ENCODE measurements around the gene NDNF. TPM values are rescaled to one million over a fixed set of nuclear protein-coding genes. Genes with fewer than 3 reads are reported as not detected.
A peak's percentile ranks its signal among the peaks of the same experiment; 100 is the strongest.

Gene NDNF
- total and polyA plus RNA-seq, 9 of the 15 experiments (the other 6 are each of a cell fraction or from before 2014, with no cell fraction given) = not detected

- Histone ChIP-seq H3K4me2 (ENCODE audit: insufficient read depth, low read length) (no peak overlapping the region), H2AFZ (ENCODE audit: low read depth, low read length) (no peak overlapping the region), H3K36me3 (ENCODE audit: control insufficient read depth, insufficient read depth, low read length) (no peaks in the 10 kb centered on the region), H3K79me2 (ENCODE audit: control insufficient read depth, insufficient read depth, low read length) (no peaks in the 10 kb centered on the region), H3K9ac (ENCODE audit: insufficient read depth in 1 of 2, low read depth in 2 of 2, low read length in 2 of 2) (no peak overlapping the region), H3K4me3 (no peak overlapping the region), H3K9me3 (replicated peaks; ENCODE audit: control insufficient read depth, insufficient read depth, low read depth, low read length) (no peaks in the 10 kb centered on the region), H3K27me3 (ENCODE audit: control insufficient read depth in 2 of 2, insufficient read depth in 2 of 2, low read length in 2 of 2) (no peaks in the 10 kb centered on the region), H3K9me1 (ENCODE audit: control insufficient read depth, insufficient read depth, low read length) (no peaks in the 10 kb centered on the region), H3K27ac (ENCODE audit: extremely low read depth, low read depth, low read length) (no peak overlapping the region), H4K20me1 (replicated peaks; ENCODE audit: control insufficient read depth, insufficient read depth, low read length) (no peaks in the 10 kb centered on the region), H3K4me1 (replicated peaks in 1 of 2; ENCODE audit: control insufficient read depth in 2 of 2, insufficient read depth in 2 of 2, low read length in 2 of 2) (no peaks in the 10 kb centered on the region)
- in situ Hi-C loops (cut with MboI) (no loop called here), intact Hi-C loops (cut with micrococcal nuclease) (loop anchor here (1.0 kb wide), 2 partner anchors 940 to 1025 kb away; no protein-coding TSS in a partner anchor)
- no TSS peak for BruUV-seq (replicated peaks)
- ATAC-seq (no peak), FAIRE-seq (no peak), DNase-seq (ENCODE audit: extremely low read depth in 1 of 4, low spot score in 3 of 4) (peak in 1 of 4 experiments; percentile 6)
- 0% methylated on average over 2 of the region's 2 CpGs for WGBS (ENCODE audit: insufficient coverage, low coverage, missing lambda C conversion rate)
- ChIA-PET POLR2A (no interaction called here), CTCF (ENCODE audit: low intra/inter-chr PET ratio) (interaction anchor here (1.2 to 1.7 kb wide), 2 partner anchors 941 to 1025 kb away, joined by 3 to 5 read pairs; no protein-coding TSS in a partner anchor)
- no peak for TF ChIP-seq E2F3 (CRISPR knock-in tag; IDR thresholded peaks at IDR 0.05)
- TF ChIP-seq ZNF79 (CRISPR knock-in tag; IDR thresholded peaks at IDR 0.05; ENCODE audit: low read depth) = no peak
- no peak for TF ChIP-seq PKNOX1 (IDR thresholded peaks at IDR 0.05)
- TF ChIP-seq, protein P1, sequence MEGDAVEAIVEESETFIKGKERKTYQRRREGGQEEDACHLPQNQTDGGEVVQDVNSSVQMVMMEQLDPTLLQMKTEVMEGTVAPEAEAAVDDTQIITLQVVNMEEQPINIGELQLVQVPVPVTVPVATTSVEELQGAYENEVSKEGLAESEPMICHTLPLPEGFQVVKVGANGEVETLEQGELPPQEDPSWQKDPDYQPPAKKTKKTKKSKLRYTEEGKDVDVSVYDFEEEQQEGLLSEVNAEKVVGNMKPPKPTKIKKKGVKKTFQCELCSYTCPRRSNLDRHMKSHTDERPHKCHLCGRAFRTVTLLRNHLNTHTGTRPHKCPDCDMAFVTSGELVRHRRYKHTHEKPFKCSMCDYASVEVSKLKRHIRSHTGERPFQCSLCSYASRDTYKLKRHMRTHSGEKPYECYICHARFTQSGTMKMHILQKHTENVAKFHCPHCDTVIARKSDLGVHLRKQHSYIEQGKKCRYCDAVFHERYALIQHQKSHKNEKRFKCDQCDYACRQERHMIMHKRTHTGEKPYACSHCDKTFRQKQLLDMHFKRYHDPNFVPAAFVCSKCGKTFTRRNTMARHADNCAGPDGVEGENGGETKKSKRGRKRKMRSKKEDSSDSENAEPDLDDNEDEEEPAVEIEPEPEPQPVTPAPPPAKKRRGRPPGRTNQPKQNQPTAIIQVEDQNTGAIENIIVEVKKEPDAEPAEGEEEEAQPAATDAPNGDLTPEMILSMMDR (IDR thresholded peaks at IDR 0.05 in 2 of 3, conservative IDR thresholded peaks at IDR 0.05 in 1 of 3; ENCODE audit: insufficient read depth in 2 of 3, low read depth in 1 of 3, low read length in 3 of 3) = peak in 1 of 3 experiments; percentile 34; a peak in 2 of 6 replicates
- TF ChIP-seq PRMT5 (CRISPR knock-in tag; IDR thresholded peaks at IDR 0.05) = no peak
- no peak for TF ChIP-seq SNRNP70 (optimal IDR thresholded peaks at IDR 0.05; ENCODE audit: low read depth, low read length)
- 0 out of 2 replicates have a peak, but pooled peaks have one; percentile 30 for TF ChIP-seq CEBPB (tag; IDR thresholded peaks at IDR 0.05)
- TF ChIP-seq NFE2L1 (tag; IDR thresholded peaks at IDR 0.05; ENCODE audit: borderline replicate concordance, low read depth) = no peak
- TF ChIP-seq MCM5 (IDR thresholded peaks at IDR 0.05; ENCODE audit: low read depth) = no peak
- TF ChIP-seq RAD21 (CRISPR knock-in tag; conservative IDR thresholded peaks at IDR 0.05 in 1 of 2, IDR thresholded peaks at IDR 0.05 in 1 of 2) = peak; percentile 30 to 41; a peak in 3 of 4 replicates
- no peak for TF ChIP-seq POLR2AphosphoS5 (IDR thresholded peaks at IDR 0.05; ENCODE audit: control insufficient read depth, insufficient read depth, low read depth, low read length)
- no peak for TF ChIP-seq ZNF431 (CRISPR knock-in tag; IDR thresholded peaks at IDR 0.05)
- no peak for TF ChIP-seq CEBPG (CRISPR knock-in tag; IDR thresholded peaks at IDR 0.05)
- TF ChIP-seq CEBPG (tag; conservative IDR thresholded peaks at IDR 0.05 in 1 of 2, IDR thresholded peaks at IDR 0.05 in 1 of 2) = 0 out of 4 replicates have a peak, but pooled peaks of 1 of the 2 experiments have one; percentile 37
- no peak for TF ChIP-seq NBN (IDR thresholded peaks at IDR 0.05; ENCODE audit: low read depth)
- no peak for TF ChIP-seq ZNF551 (CRISPR knock-in tag; IDR thresholded peaks at IDR 0.05)
- TF ChIP-seq CHD4 (IDR thresholded peaks at IDR 0.05; ENCODE audit: insufficient read depth, insufficient replicate concordance, low read depth, low read length, poor library complexity, severe bottlenecking) = no peak
- TF ChIP-seq NFXL1 (CRISPR knock-in tag; IDR thresholded peaks at IDR 0.05) = no peak
- no peak for TF ChIP-seq MBD1 (CRISPR knock-in tag; IDR thresholded peaks at IDR 0.05)
These were observed 24.3 kb upstream of the NDNF start for GRCh38 chr4:121096629-121097028.

All from K562 (cell line).